GM18867 (cell line): ENCODE measurements around the gene KIFC3.
"Not testable (repeated sequence)": the region's sequence is repeated elsewhere in the genome, so short reads cannot be mapped to it uniquely, and the experiment has no call there.

Source experiments
- ATAC-seq: cut with Tn5 transposase; IDR thresholded peaks from one replicate; pipeline ENCODE4 v1.9.1; 2021; ENCODE audit warnings: mild to moderate bottlenecking, moderate library complexity; ENCODE audit not compliant: unreplicated experiment

KIFC3 gene

GRCh38 chr16:57802341-57803133 lies at the start of gene KIFC3:
Gene KIFC3 (minus strand): TSS chr16:57802491. CDS start chr16:57798243, 4,248 bp downstream.
- ATAC-seq = no peak

GRCh38 chr16:57848181-57848580 lies 45.9 kb upstream of the KIFC3 start:
- no peak for ATAC-seq

- ATAC-seq = not testable (repeated sequence)
Measured at GRCh38 chr16:57846931-57847330, 44.6 kb upstream of the KIFC3 start.

- peak; percentile 68 for ATAC-seq
Measured at GRCh38 chr16:57846078-57846697, 43.9 kb upstream of the KIFC3 start.

GRCh38 chr16:57845115-57845514 lies 42.8 kb upstream of the KIFC3 start:
- no peak for ATAC-seq

- ATAC-seq = no peak
Measured at GRCh38 chr16:57844416-57845030, 42.2 kb upstream of the KIFC3 start.

- no peak for ATAC-seq
Measured at GRCh38 chr16:57843400-57843799, 41.1 kb upstream of the KIFC3 start.

GRCh38 chr16:57842601-57843000 lies 40.3 kb upstream of the KIFC3 start:
- no peak for ATAC-seq

GRCh38 chr16:57840833-57841232 lies 38.5 kb upstream of the KIFC3 start:
- no peak for ATAC-seq

- ATAC-seq = no peak
Measured at GRCh38 chr16:57838161-57838560, 35.9 kb upstream of the KIFC3 start.

GRCh38 chr16:57837305-57838125 lies 35.2 kb upstream of the KIFC3 start:
- ATAC-seq = no peak

- ATAC-seq = not testable (repeated sequence)
Measured at GRCh38 chr16:57835439-57835838, 33.1 kb upstream of the KIFC3 start.

GRCh38 chr16:57834936-57835335 lies 32.6 kb upstream of the KIFC3 start:
- no peak for ATAC-seq

GRCh38 chr16:57830890-57831484 lies 28.7 kb upstream of the KIFC3 start:
- ATAC-seq = no peak

GRCh38 chr16:57829969-57830360 lies 27.7 kb upstream of the KIFC3 start:
- ATAC-seq = no peak

GRCh38 chr16:57828272-57829161 lies 26.2 kb upstream of the KIFC3 start:
- ATAC-seq = no peak

- no peak for ATAC-seq
Measured at GRCh38 chr16:57826706-57827625, 24.7 kb upstream of the KIFC3 start.

- no peak for ATAC-seq
Measured at GRCh38 chr16:57826052-57826451, 23.8 kb upstream of the KIFC3 start.
